GM12878 (cell line): ENCODE measurements around the gene KRT78. TPM values are rescaled to one million over a fixed set of nuclear protein-coding genes. Genes with fewer than 3 reads are reported as not detected.

ENCODE experiments used
- ATAC-seq: fragments of 200-7000 bp; cut with Tn5 transposase; 3 replicates; pipeline ENCODE4 v1.9.1; 2020; ENCODE audit warnings: mild to moderate bottlenecking, moderate library complexity
- BruUV-seq: library from RNA; stranded (reverse); fragments of 400-500 nt; replicated peaks from 2 replicates; lab custom pipeline; 2021; lab: Mats Ljungman, UMichigan
- CTCF ChIA-PET: fragments of 300-600 bp; sonication (Branson Sonifier 250); formaldehyde crosslinking; extraction: SDS; loops from one replicate; lab custom pipeline; 2021; ENCODE audit warnings: inconsistent platforms; lab: Yijun Ruan, JAX
- POLR2A ChIA-PET: fragments of 350-600 bp; formaldehyde crosslinking; extraction: SDS; loops from one replicate; lab custom pipeline; 2021; ENCODE audit warnings: inconsistent platforms; lab: Charles Lee
- RAD21 ChIA-PET: fragments of 300-600 bp; sonication (Branson Sonifier 250); formaldehyde crosslinking; loops from one replicate; lab custom pipeline; 2023; ENCODE audit warnings: antibody characterized with exemption; ENCODE audit not compliant: unreplicated experiment; lab: Charles Lee
- SMC1A ChIA-PET: fragments of 300-600 bp; sonication (Branson Sonifier 250); formaldehyde crosslinking; loops from one replicate; lab custom pipeline; 2023; ENCODE audit not compliant: unreplicated experiment, uncharacterized antibody; lab: Charles Lee
- DNase-seq: peaks from one replicate; pipeline ENCODE4 v3.0.0-alpha.2; 2011; ENCODE audit warnings: low read depth, low spot score
- FAIRE-seq: peaks from 3 replicates; lab custom pipeline; 2011; peaks lifted over from hg19 to GRCh38; lab: Jason Lieb, UNC
- H2AFZ ChIP-seq: 2 replicates; pipeline ENCODE4 v1.6.0; 2011; ENCODE audit warnings: low read depth, low read length, control low read depth; ENCODE audit not compliant: control insufficient read depth
- H3K27ac ChIP-seq: 2 replicates; pipeline ENCODE4 v1.5.1; 2011; ENCODE audit warnings: control low read depth; ENCODE audit not compliant: control insufficient read depth, insufficient read depth
- H3K27me3 ChIP-seq, 2 experiments: replicated peaks in 1 of 2; 2 replicates each; pipeline versions ENCODE4 v1.6.0 to v1.6.1; 2011; ENCODE audit warnings: low read length in 1 of 2; ENCODE audit not compliant: control insufficient read depth in 2 of 2, insufficient read depth in 2 of 2
- H3K36me3 ChIP-seq, 2 experiments: 2 replicates each; pipeline ENCODE4 v1.5.1; 2011; ENCODE audit warnings: low read length in 1 of 2; ENCODE audit not compliant: control insufficient read depth in 2 of 2, insufficient read depth in 2 of 2
- H3K4me1 ChIP-seq: 2 replicates; pipeline ENCODE4 v1.6.1; 2011; ENCODE audit warnings: mild to moderate bottlenecking, low read length, moderate library complexity, mixed read lengths; ENCODE audit not compliant: control insufficient read depth, insufficient read depth
- H3K4me2 ChIP-seq: 2 replicates; pipeline ENCODE4 v1.6.0; 2011; ENCODE audit warnings: control low read depth; ENCODE audit not compliant: control insufficient read depth, insufficient read depth
- H3K4me3 ChIP-seq: fragments of 200-600 bp; sonication (generic); 2 replicates; pipeline ENCODE4 v1.5.1; 2016
- H3K79me2 ChIP-seq: 2 replicates; pipeline ENCODE4 v1.6.0; 2011; ENCODE audit warnings: low read length; ENCODE audit not compliant: control insufficient read depth, insufficient read depth
- H3K9ac ChIP-seq: 2 replicates; pipeline ENCODE4 v1.8.0; 2011; ENCODE audit warnings: low read length, control low read depth, mixed read lengths; ENCODE audit not compliant: control insufficient read depth, insufficient read depth
- H3K9me3 ChIP-seq: replicated peaks from 3 replicates; pipeline ENCODE4 v1.5.1; 2011; ENCODE audit warnings: mild to moderate bottlenecking, low read length; ENCODE audit not compliant: control insufficient read depth, insufficient read depth
- H4K20me1 ChIP-seq: 2 replicates; pipeline ENCODE4 v1.6.0; 2011; ENCODE audit not compliant: control insufficient read depth, insufficient read depth
- HDGF ChIP-seq: fragments of 450-650 bp; IDR thresholded peaks from 2 replicates; pipeline ENCODE4 v1.6.1; 2016; ENCODE audit warnings: antibody characterized with exemption
- MEF2B ChIP-seq: fragments of 450-650 bp; IDR thresholded peaks from 2 replicates; pipeline ENCODE4 v1.6.1; 2018; ENCODE audit warnings: mild to moderate bottlenecking, moderate library complexity; ENCODE audit not compliant: partially characterized antibody, poor library complexity, severe bottlenecking
- MYB ChIP-seq: fragments of 150-350 bp; IDR thresholded peaks from 2 replicates; pipeline ENCODE4 v1.6.1; 2014; ENCODE audit warnings: mild to moderate bottlenecking, low read depth, low read length, borderline replicate concordance
- PBX3 ChIP-seq: IDR thresholded peaks from 2 replicates; pipeline ENCODE4 v1.6.1; 2011; ENCODE audit warnings: mild to moderate bottlenecking, low read depth, low read length, moderate library complexity; ENCODE audit not compliant: insufficient replicate concordance
- POU2F2 ChIP-seq: IDR thresholded peaks from 3 replicates; pipeline ENCODE4 v1.6.1; 2011; ENCODE audit warnings: low read depth, mild to moderate bottlenecking, low read length, borderline replicate concordance
- RAD21 ChIP-seq: IDR thresholded peaks from 2 replicates; pipeline ENCODE4 v1.6.1; 2011; ENCODE audit warnings: mild to moderate bottlenecking, low read depth, low read length, moderate library complexity; ENCODE audit not compliant: insufficient read depth
- SMC3 ChIP-seq: IDR thresholded peaks from 2 replicates; pipeline ENCODE4 v1.6.1; 2011; ENCODE audit warnings: low read length, improper control_type of control experiment, borderline replicate concordance
- SUPT20H ChIP-seq: IDR thresholded peaks from 2 replicates; pipeline ENCODE4 v1.6.1; 2011; ENCODE audit warnings: low read depth, mild to moderate bottlenecking, low read length, moderate library complexity, borderline replicate concordance; ENCODE audit not compliant: control insufficient read depth
- TCF3 ChIP-seq: IDR thresholded peaks from 2 replicates; pipeline ENCODE4 v1.6.1; 2012; ENCODE audit warnings: low read depth, mild to moderate bottlenecking, low read length, borderline replicate concordance; ENCODE audit not compliant: insufficient read depth
- YY1 ChIP-seq: IDR thresholded peaks from 2 replicates; pipeline ENCODE4 v1.6.1; 2011; ENCODE audit warnings: low read depth, mild to moderate bottlenecking, low read length
- ZBED1 ChIP-seq: IDR thresholded peaks from 2 replicates; pipeline ENCODE4 v1.6.1; 2016; ENCODE audit warnings: borderline replicate concordance
- ZBTB11 ChIP-seq: fragments of 450-650 bp; formaldehyde crosslinking; IDR thresholded peaks from 2 replicates; pipeline ENCODE4 v1.5.0; 2022; ENCODE audit warnings: mild to moderate bottlenecking, missing genetic modification characterization
- ZNF207 ChIP-seq: fragments of 450-650 bp; IDR thresholded peaks from 2 replicates; pipeline ENCODE4 v1.6.1; 2014; ENCODE audit warnings: antibody characterized with exemption, mild to moderate bottlenecking, borderline replicate concordance
- WGBS: methylation state at CpG from one replicate; pipeline ENCODE4 v1.1.6; 2016; ENCODE audit warnings: low lambda C conversion rate; ENCODE audit not compliant: insufficient replicate concordance, insufficient coverage; ENCODE audit errors: missing lambda C conversion rate; 5-methylcytosine and 5-hydroxymethylcytosine counted together
- in situ Hi-C: fragments of 300-500 bp; cut with MboI; formaldehyde crosslinking; loops from 9 replicates; pipeline ENCODE4 v1.14.3; 2018; ENCODE audit warnings: mixed read lengths
- intact Hi-C: fragments of 100-400 bp; cut with micrococcal nuclease; formaldehyde crosslinking; loops from one replicate; pipeline ENCODE4 v1.14.2; 2022; ENCODE audit not compliant: unreplicated experiment
- polyA plus RNA-seq, 11 experiments: library from polyadenylated mRNA; depleted of rRNA in 4 of 11; unstranded in 6 of 11; stranded (reverse) in 5 of 11; fragments of >200 nt; fragmentation: Nextera tagmentation in 4 of 11; fragmentation: Illumina TruSeq in 1 of 11; extraction: Ambion mirVana in 4 of 11; extraction: Trizol in 1 of 11; gene quantifications; 1 replicate in 1 of 11; 2 replicates in 10 of 11; pipeline versions ENCODE4 v1.2.1 to v1.2.3, GENCODE V29; 2011 to 2016; ENCODE audit warnings: inconsistent platforms in 2 of 11, missing spikeins in 2 of 11, low read depth in 1 of 11
- total RNA-seq, 4 experiments: library from RNA; depleted of rRNA in 3 of 4; stranded (reverse); fragments of >200 nt in 3 of 4; fragmentation: Illumina TruSeq in 1 of 4; extraction: Trizol in 1 of 4; gene quantifications; 2 replicates each; pipeline versions ENCODE4 v1.2.1 to v1.2.3, GENCODE V29; 2013 to 2021

KRT78 gene
- total and polyA plus RNA-seq, 10 of the 15 experiments (the other 5 are each of a cell fraction or from before 2014, with no cell fraction given) = 0.07 TPM; not detected in 9

- TF ChIP-seq ZBED1 = no peak
- TF ChIP-seq TCF3 = no peak
- TF ChIP-seq SMC3 = no peak
Measured at GRCh38 chr12:52871291-52872039, 22.7 kb upstream of the KRT78 start (continued).

GRCh38 chr12:52870361-52871290 lies 21.8 kb upstream of the KRT78 start:
- DNase-seq (no peak), FAIRE-seq (peak; percentile 95), ATAC-seq (peak; percentile 91)
- peaks cover 6% of the 10 kb centered on the region for H3K4me1 ChIP-seq
- no peak overlapping the region for H3K4me3 ChIP-seq
- H3K9ac ChIP-seq = no peak overlapping the region
- POLR2A ChIA-PET = no interaction called here
- intact Hi-C loops = loop anchor here (2.0 kb wide), 1 partner anchor 288 kb away; no protein-coding TSS in a partner anchor
- CTCF ChIA-PET = interaction anchor here (0.6 to 1.9 kb wide), 32 partner anchors 9 to 1268 kb away, joined by 3 to 13 read pairs (median 4); no protein-coding TSS in a partner anchor
- no peaks in the 10 kb centered on the region for H3K9me3 ChIP-seq
- RAD21 ChIA-PET = interaction anchor here (0.6 to 1.2 kb wide), 7 partner anchors 9 to 715 kb away, joined by 3 to 7 read pairs (median 3); no protein-coding TSS in a partner anchor
- peak overlapping the region; percentile 59 for H2AFZ ChIP-seq
- H3K36me3 ChIP-seq = no peaks in the 10 kb centered on the region
- peak overlapping the region; percentile 82 for H3K4me2 ChIP-seq
- H4K20me1 ChIP-seq = no peaks in the 10 kb centered on the region; the same call in 1 of the 2 replicates
- 11% methylated on average over 14 of the region's 14 CpGs for WGBS
- SMC1A ChIA-PET = interaction anchor here (0.7 to 1.1 kb wide), 2 partner anchors 11 to 100 kb away, joined by 3 to 4 read pairs; no protein-coding TSS in a partner anchor
- BruUV-seq = no TSS peak
- in situ Hi-C loops = no loop called here
- H3K27me3 ChIP-seq = peaks cover 0 to 3% of the 10 kb centered on the region in 2 experiments; a peak in 2 of 4 replicates
- H3K27ac ChIP-seq = no peak overlapping the region
- H3K79me2 ChIP-seq = no peaks in the 10 kb centered on the region
- TF ChIP-seq MYB (no peak), HDGF (peak; percentile 24; the same call in 1 of the 2 replicates), POU2F2 (peak; percentile 94; the same call in 2 of the 3 replicates), MEF2B (peak; percentile 32), RAD21 (peak; percentile 77), ZBTB11 (CRISPR knock-in tag) (no peak), SUPT20H (no peak), ZNF207 (no peak), SMC3 (peak; percentile 54; the same call in 1 of the 2 replicates), PBX3 (peak; percentile 36), YY1 (0 out of 2 replicates have a peak, but pooled peaks have one; percentile 17)
